ENCODE measurements around the gene RYR2. TPM values are rescaled to one million over a fixed set of nuclear protein-coding genes. Genes with fewer than 3 reads are reported as not detected.
"Not testable (repeated sequence)": the region's sequence is repeated elsewhere in the genome, so short reads cannot be mapped to it uniquely, and the experiment has no call there.

RYR2 gene
- total RNA-seq, 1 donor from 2014 or later: 5.4 TPM

DNA sequence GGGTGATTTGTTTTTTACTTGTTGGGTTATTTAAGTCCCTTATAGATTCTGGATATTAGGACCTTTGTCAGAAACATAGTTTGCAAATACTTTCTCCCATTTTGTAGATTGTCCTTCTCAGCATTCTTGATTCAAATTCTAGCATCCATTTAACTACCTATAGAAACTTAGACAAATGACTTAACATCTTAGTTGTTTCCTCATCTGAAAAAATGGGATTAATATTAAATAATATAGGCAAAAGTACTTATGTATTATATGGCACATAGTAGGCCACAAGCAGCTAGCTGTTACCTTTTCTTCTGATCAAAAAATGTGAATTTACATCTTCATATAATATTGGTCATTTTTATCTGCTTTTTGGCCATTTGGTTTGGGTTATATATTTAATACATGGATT lies 541.3 kb downstream of the RYR2 start:
- TF ChIP-seq, protein P1, sequence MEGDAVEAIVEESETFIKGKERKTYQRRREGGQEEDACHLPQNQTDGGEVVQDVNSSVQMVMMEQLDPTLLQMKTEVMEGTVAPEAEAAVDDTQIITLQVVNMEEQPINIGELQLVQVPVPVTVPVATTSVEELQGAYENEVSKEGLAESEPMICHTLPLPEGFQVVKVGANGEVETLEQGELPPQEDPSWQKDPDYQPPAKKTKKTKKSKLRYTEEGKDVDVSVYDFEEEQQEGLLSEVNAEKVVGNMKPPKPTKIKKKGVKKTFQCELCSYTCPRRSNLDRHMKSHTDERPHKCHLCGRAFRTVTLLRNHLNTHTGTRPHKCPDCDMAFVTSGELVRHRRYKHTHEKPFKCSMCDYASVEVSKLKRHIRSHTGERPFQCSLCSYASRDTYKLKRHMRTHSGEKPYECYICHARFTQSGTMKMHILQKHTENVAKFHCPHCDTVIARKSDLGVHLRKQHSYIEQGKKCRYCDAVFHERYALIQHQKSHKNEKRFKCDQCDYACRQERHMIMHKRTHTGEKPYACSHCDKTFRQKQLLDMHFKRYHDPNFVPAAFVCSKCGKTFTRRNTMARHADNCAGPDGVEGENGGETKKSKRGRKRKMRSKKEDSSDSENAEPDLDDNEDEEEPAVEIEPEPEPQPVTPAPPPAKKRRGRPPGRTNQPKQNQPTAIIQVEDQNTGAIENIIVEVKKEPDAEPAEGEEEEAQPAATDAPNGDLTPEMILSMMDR (IDR thresholded peaks at IDR 0.05; ENCODE audit: unreplicated experiment): no peak
- Mint-ChIP-seq H3K36me3 (ENCODE audit: low read depth, unreplicated experiment) (no peaks in the 10 kb centered on the region), H3K4me1 (ENCODE audit: unreplicated experiment) (no peaks in the 10 kb centered on the region), H3K27me3 (ENCODE audit: unreplicated experiment) (peaks cover 1% of the 10 kb centered on the region), H3K4me3 (ENCODE audit: unreplicated experiment) (no peak overlapping the region), H3K9me3 (ENCODE audit: unreplicated experiment) (no peaks in the 10 kb centered on the region), H3K27ac (ENCODE audit: unreplicated experiment) (no peak overlapping the region)
- DNase-seq (ENCODE audit: low spot score): no peak

DNA sequence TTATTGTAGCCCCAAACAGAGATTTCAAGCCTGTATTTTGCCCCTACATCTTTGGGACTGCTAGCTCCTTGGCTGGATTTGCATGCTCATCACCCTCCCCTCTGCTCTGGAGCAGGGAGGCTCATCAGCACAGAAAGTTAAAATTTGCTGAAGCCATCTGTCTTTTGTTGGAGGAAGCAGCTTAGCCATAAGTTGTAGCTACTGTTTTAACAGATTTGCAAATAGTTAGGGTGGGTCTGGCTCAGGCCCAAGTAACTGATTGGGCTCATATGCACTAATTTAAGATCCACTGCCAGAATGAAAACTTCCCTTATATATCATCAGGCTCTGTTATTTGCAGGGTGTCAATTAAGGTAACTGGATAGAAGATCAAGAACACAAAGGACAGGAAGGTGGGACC lies 541.8 kb downstream of the RYR2 start:
- DNase-seq (ENCODE audit: low spot score): no peak
- TF ChIP-seq, protein P1 (IDR thresholded peaks at IDR 0.05; ENCODE audit: unreplicated experiment): no peak
- H3K27me3 Mint-ChIP-seq (ENCODE audit: unreplicated experiment): peaks cover 1% of the 10 kb centered on the region
- H3K36me3 Mint-ChIP-seq (ENCODE audit: low read depth, unreplicated experiment): no peaks in the 10 kb centered on the region
- H3K4me3 Mint-ChIP-seq (ENCODE audit: unreplicated experiment): no peak overlapping the region
- no peaks in the 10 kb centered on the region for H3K4me1 Mint-ChIP-seq (ENCODE audit: unreplicated experiment)
- H3K27ac Mint-ChIP-seq (ENCODE audit: unreplicated experiment): no peak overlapping the region
- no peaks in the 10 kb centered on the region for H3K9me3 Mint-ChIP-seq (ENCODE audit: unreplicated experiment)

DNA sequence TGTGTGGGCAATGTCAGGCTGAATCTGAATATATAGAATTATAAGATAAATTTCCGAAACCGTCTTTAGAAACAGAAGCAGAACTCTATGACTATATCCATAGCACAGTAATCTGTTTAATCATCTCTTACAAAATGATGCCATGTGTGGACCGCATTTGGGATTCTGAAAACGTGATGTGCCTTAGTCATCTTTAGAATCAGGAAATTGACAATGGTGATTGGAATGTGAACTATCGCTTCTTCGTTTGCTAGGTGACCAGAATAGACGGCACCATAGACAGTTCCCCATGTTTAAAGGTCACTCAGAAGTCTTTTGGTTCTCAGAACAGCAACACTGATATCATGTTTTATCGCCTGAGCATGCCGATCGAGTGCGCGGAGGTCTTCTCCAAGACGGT lies 548.4 kb downstream of the RYR2 start:
- DNase-seq (ENCODE audit: low spot score): no peak
- no peaks in the 10 kb centered on the region for H3K9me3 Mint-ChIP-seq (ENCODE audit: unreplicated experiment)
- H3K27ac Mint-ChIP-seq (ENCODE audit: unreplicated experiment): no peak overlapping the region

DNA sequence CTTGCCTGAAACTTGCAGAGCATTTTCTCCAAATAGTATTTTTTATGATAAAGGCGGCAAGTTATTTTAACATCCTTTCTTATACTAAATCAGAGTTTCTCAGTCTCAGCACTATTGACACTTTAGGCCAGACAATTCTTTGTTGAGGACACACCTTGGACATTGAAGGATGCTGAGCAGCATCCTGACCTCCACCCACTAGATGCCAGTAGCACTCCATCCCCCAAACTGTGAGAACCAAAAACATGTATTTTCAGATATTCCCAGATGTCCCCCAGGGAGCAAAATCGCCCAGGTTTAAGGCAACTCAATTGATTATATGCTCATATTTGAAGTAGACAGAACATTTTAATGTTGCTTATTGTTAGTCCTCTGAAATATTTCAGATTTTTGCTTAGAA lies 549.4 kb downstream of the RYR2 start:
- Mint-ChIP-seq H3K27ac (ENCODE audit: unreplicated experiment) (no peak overlapping the region), H3K27me3 (ENCODE audit: unreplicated experiment) (no peaks in the 10 kb centered on the region), H3K4me3 (ENCODE audit: unreplicated experiment) (no peak overlapping the region), H3K9me3 (ENCODE audit: unreplicated experiment) (no peaks in the 10 kb centered on the region), H3K36me3 (ENCODE audit: low read depth, unreplicated experiment) (peaks cover 6% of the 10 kb centered on the region), H3K4me1 (ENCODE audit: unreplicated experiment) (no peaks in the 10 kb centered on the region)
- no peak for DNase-seq (ENCODE audit: low spot score)
- TF ChIP-seq, protein P1 (IDR thresholded peaks at IDR 0.05; ENCODE audit: unreplicated experiment): no peak

More for the DNA sequence above, 548.4 kb downstream of the RYR2 start:
- no peaks in the 10 kb centered on the region for H3K36me3 Mint-ChIP-seq (ENCODE audit: low read depth, unreplicated experiment)
- no peaks in the 10 kb centered on the region for H3K4me1 Mint-ChIP-seq (ENCODE audit: unreplicated experiment)
- no peaks in the 10 kb centered on the region for H3K27me3 Mint-ChIP-seq (ENCODE audit: unreplicated experiment)
- H3K4me3 Mint-ChIP-seq (ENCODE audit: unreplicated experiment): no peak overlapping the region
- TF ChIP-seq, protein P1 (IDR thresholded peaks at IDR 0.05; ENCODE audit: unreplicated experiment): no peak

DNA sequence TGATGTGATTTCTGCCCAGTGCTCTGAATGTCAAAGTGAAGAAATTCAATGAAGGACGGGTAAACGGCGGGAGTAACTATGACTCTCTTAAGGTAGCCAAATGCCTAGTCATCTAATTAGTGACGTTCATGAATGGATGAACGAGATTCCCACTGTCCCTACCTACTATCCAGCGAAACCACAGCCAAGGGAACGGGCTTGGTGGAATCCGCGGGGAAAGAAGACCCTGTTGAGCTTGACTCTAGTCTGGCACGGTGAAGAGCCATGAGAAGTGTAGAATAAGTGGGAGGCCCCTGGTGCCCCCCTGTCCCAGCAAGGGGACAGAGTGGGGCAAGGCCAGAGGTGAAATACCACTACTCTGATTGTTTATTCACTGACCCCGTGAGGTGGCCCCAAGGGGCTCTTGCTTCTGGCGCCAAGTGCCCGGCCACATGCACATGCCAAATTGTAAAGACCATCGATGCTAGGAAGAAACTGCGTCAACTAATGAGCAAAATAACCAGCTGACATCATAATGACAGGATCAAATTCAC lies 561.1 kb downstream of the RYR2 start:
- not testable (repeated sequence) for H3K36me3 Mint-ChIP-seq (ENCODE audit: low read depth, unreplicated experiment); H3K9me3 Mint-ChIP-seq (ENCODE audit: unreplicated experiment); H3K4me1 Mint-ChIP-seq (ENCODE audit: unreplicated experiment); DNase-seq (ENCODE audit: low spot score); H3K27ac Mint-ChIP-seq (ENCODE audit: unreplicated experiment); H3K4me3 Mint-ChIP-seq (ENCODE audit: unreplicated experiment); H3K27me3 Mint-ChIP-seq (ENCODE audit: unreplicated experiment)

Measured in endothelial cell (in vitro differentiated cells).